K562 (cell line): ENCODE data around the gene THADA.

Experiments used
- ARHGAP35 ChIP-seq: fragments of 450-650 bp; IDR thresholded peaks from 2 replicates; pipeline ENCODE4 v1.6.1; 2018; ENCODE audit not compliant: partially characterized antibody
- CBX5 ChIP-seq: IDR thresholded peaks from 2 replicates; pipeline ENCODE4 v1.6.1; 2014; ENCODE audit warnings: low read depth, borderline replicate concordance
- CBX8 ChIP-seq: fragments of 200-600 bp; sonication (generic); IDR thresholded peaks from 2 replicates; pipeline ENCODE4 v1.6.1; 2012; ENCODE audit warnings: borderline replicate concordance, mixed run types, low read depth, mild to moderate bottlenecking, moderate library complexity, mixed read lengths, low read length, control low read depth, inconsistent platforms; ENCODE audit not compliant: poor library complexity, severe bottlenecking; ENCODE audit errors: extremely low read depth
- HMBOX1 ChIP-seq: sonication (generic); IDR thresholded peaks from 2 replicates; pipeline ENCODE4 v1.6.1; 2016
- NUFIP1 ChIP-seq: fragments of 450-650 bp; IDR thresholded peaks from 2 replicates; pipeline ENCODE4 v1.6.1; 2018; ENCODE audit not compliant: partially characterized antibody
- TBP ChIP-seq: optimal IDR thresholded peaks from 2 replicates; pipeline ENCODE3; 2011; ENCODE audit warnings: low read depth, low read length, improper control_type of control experiment
- TF ChIP-seq, protein P1 (sequence below), 3 experiments: IDR thresholded peaks in 2 of 3; conservative IDR thresholded peaks in 1 of 3; 2 replicates each; pipeline ENCODE4 v1.5.1; 2011 to 2012; ENCODE audit warnings: low read length in 3 of 3, mild to moderate bottlenecking in 3 of 3, control low read depth in 2 of 3, improper control_type of control experiment in 1 of 3, inconsistent platforms in 1 of 3, low read depth in 1 of 3, mixed read lengths in 1 of 3, moderate library complexity in 1 of 3; ENCODE audit not compliant: insufficient read depth in 2 of 3
- TF ChIP-seq, protein P2 (sequence below): fragments of 450-650 bp; conservative IDR thresholded peaks from 2 replicates; pipeline ENCODE4 v1.6.1; 2016; ENCODE audit warnings: missing genetic modification characterization, low read depth, mild to moderate bottlenecking, missing compliant biosample characterization, moderate library complexity

DNA sequence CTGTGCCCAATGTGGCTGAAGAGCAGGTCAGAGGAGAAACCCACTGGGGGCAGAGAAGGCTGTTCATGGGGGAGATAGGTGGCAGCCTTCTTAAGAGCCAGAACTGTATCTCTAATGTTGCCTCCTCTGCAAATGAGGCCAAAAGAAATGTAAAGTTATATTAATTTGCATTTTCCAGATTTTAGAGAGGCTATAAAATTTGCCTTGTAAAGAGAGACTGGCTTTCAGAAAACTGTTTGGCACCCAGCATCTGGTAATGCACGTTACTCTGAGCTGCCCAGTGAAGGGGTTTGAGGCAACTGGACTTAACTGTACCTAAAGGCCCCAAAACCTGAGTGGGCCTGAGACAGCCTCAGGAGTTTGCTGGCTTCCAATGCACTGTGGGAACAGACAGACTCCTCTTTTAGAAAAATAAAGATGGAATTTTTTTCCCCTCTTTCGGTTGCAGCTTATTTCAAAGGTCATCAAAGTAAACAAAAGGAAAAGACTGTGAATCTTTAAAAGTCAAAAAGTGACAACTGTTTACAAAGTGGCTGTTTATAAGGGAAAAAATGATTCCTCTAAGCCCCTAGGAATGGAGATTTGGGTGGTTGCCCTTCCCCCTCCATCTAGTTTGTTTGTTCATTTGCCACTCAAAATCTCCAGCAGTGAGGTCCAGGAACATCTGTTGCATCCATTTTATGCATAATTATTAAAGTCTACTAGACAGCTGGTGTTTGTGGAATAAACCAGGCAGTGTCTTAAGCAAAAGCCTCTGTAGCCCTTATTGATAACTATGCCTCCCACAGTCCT is 237.2 kb downstream of the THADA start:
- TF ChIP-seq, protein P1, sequence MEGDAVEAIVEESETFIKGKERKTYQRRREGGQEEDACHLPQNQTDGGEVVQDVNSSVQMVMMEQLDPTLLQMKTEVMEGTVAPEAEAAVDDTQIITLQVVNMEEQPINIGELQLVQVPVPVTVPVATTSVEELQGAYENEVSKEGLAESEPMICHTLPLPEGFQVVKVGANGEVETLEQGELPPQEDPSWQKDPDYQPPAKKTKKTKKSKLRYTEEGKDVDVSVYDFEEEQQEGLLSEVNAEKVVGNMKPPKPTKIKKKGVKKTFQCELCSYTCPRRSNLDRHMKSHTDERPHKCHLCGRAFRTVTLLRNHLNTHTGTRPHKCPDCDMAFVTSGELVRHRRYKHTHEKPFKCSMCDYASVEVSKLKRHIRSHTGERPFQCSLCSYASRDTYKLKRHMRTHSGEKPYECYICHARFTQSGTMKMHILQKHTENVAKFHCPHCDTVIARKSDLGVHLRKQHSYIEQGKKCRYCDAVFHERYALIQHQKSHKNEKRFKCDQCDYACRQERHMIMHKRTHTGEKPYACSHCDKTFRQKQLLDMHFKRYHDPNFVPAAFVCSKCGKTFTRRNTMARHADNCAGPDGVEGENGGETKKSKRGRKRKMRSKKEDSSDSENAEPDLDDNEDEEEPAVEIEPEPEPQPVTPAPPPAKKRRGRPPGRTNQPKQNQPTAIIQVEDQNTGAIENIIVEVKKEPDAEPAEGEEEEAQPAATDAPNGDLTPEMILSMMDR (IDR thresholded peaks at IDR 0.05 in 2 of 3, conservative IDR thresholded peaks at IDR 0.05 in 1 of 3; ENCODE audit: insufficient read depth in 2 of 3, low read depth in 1 of 3, low read length in 3 of 3), result no peak
- no peak for TF ChIP-seq CBX8
- TF ChIP-seq TBP, result no peak
- TF ChIP-seq NUFIP1, result no peak
- TF ChIP-seq, protein P2, sequence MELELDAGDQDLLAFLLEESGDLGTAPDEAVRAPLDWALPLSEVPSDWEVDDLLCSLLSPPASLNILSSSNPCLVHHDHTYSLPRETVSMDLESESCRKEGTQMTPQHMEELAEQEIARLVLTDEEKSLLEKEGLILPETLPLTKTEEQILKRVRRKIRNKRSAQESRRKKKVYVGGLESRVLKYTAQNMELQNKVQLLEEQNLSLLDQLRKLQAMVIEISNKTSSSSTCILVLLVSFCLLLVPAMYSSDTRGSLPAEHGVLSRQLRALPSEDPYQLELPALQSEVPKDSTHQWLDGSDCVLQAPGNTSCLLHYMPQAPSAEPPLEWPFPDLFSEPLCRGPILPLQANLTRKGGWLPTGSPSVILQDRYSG (tag), result no peak
- TF ChIP-seq CBX5, result no peak
- no peak for TF ChIP-seq ARHGAP35
- no peak for TF ChIP-seq HMBOX1
